ENCODE results near the gene CD3G. TPM values are rescaled to one million over a fixed set of nuclear protein-coding genes. Genes with fewer than 3 reads are reported as not detected.

The CD3G gene
- not detected for polyA plus RNA-seq (2012; ENCODE audit: insufficient read length, low read depth)

GRCh38 chr11:118343981-118344515 lies at the start of gene CD3G:
Gene CD3G (plus strand): TSS chr11:118344344. CDS start chr11:118344424, 80 bp downstream.
- TF ChIP-seq FOXP2 (optimal IDR thresholded peaks at IDR 0.05; ENCODE audit: borderline replicate concordance, extremely low read depth, extremely low read length, insufficient read depth): no peak
- TF ChIP-seq, protein P1, sequence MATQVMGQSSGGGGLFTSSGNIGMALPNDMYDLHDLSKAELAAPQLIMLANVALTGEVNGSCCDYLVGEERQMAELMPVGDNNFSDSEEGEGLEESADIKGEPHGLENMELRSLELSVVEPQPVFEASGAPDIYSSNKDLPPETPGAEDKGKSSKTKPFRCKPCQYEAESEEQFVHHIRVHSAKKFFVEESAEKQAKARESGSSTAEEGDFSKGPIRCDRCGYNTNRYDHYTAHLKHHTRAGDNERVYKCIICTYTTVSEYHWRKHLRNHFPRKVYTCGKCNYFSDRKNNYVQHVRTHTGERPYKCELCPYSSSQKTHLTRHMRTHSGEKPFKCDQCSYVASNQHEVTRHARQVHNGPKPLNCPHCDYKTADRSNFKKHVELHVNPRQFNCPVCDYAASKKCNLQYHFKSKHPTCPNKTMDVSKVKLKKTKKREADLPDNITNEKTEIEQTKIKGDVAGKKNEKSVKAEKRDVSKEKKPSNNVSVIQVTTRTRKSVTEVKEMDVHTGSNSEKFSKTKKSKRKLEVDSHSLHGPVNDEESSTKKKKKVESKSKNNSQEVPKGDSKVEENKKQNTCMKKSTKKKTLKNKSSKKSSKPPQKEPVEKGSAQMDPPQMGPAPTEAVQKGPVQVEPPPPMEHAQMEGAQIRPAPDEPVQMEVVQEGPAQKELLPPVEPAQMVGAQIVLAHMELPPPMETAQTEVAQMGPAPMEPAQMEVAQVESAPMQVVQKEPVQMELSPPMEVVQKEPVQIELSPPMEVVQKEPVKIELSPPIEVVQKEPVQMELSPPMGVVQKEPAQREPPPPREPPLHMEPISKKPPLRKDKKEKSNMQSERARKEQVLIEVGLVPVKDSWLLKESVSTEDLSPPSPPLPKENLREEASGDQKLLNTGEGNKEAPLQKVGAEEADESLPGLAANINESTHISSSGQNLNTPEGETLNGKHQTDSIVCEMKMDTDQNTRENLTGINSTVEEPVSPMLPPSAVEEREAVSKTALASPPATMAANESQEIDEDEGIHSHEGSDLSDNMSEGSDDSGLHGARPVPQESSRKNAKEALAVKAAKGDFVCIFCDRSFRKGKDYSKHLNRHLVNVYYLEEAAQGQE (IDR thresholded peaks at IDR 0.05; ENCODE audit: insufficient read depth in 1 of 2, low read depth in 2 of 2, low read length in 2 of 2): no peak
- TF ChIP-seq SIN3A (IDR thresholded peaks at IDR 0.05; ENCODE audit: borderline replicate concordance, insufficient read depth, low read length): no peak
- no peak for TF ChIP-seq TAF1 (IDR thresholded peaks at IDR 0.05; ENCODE audit: borderline replicate concordance, insufficient read depth, low read length)
- no peak for TF ChIP-seq POLR2AphosphoS5 (IDR thresholded peaks at IDR 0.05; ENCODE audit: low read depth, low read length)

DNA sequence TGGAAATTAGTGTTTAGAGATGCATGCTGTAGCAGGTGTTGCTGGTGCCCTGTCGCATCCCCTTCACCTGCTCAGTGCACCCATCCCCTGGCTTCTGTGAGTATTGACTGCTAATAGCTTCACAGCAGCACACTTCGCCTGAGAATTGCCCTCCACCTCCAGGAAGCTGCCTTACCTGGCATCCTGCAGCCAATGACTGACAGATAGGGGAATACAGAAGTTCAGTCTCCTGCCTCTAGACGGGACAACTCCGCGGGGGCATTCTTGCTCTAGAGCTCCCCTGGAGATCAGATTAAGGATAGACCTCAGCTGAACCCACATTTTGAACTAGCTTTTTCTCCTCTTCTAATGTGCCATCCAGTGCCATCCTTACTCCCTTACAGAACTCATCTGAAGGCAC lies 48.9 kb upstream of the CD3G start:
- no peak for TF ChIP-seq TAF1 (IDR thresholded peaks at IDR 0.05; ENCODE audit: borderline replicate concordance, insufficient read depth, low read length)
- no peak for TF ChIP-seq POLR2AphosphoS5 (IDR thresholded peaks at IDR 0.05; ENCODE audit: low read depth, low read length)
- TF ChIP-seq, protein P1 (IDR thresholded peaks at IDR 0.05; ENCODE audit: insufficient read depth in 1 of 2, low read depth in 2 of 2, low read length in 2 of 2): no peak
- no peak for TF ChIP-seq SIN3A (IDR thresholded peaks at IDR 0.05; ENCODE audit: borderline replicate concordance, insufficient read depth, low read length)
- no peak for TF ChIP-seq FOXP2 (optimal IDR thresholded peaks at IDR 0.05; ENCODE audit: borderline replicate concordance, extremely low read depth, extremely low read length, insufficient read depth)

DNA sequence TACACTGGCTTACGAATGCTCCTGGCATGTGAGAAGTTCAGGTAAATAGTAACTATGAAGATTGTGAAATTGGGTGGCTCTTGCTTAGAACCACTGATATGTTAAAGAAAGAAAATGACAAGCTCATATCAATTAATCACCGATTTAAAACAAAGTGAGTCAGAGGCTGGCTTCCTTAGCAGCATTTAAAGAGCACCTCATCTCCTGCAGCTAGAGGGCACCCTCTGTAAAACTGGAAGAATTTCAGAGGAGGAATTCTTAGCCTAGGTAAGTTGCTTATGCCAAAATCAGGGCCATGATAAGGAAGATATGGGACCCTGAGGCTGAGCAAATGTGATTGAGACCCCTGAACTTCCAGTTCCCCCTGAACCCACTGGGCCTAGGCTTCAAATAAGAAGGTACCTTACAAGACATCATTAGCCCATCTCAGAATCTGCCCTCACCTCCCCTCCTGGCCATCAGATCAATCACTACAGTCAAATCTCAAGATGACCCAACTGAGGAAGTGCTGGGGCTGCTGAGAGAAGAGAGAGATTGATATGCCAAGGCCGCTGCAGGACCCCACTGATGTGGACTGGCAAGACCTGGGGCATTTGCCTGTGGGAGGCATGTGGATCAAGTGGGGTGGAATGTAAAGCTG lies 48.2 kb upstream of the CD3G start:
- TF ChIP-seq FOXP2 (optimal IDR thresholded peaks at IDR 0.05; ENCODE audit: borderline replicate concordance, extremely low read depth, extremely low read length, insufficient read depth) (no peak), SIN3A (IDR thresholded peaks at IDR 0.05; ENCODE audit: borderline replicate concordance, insufficient read depth, low read length) (no peak), TAF1 (IDR thresholded peaks at IDR 0.05; ENCODE audit: borderline replicate concordance, insufficient read depth, low read length) (no peak), POLR2AphosphoS5 (IDR thresholded peaks at IDR 0.05; ENCODE audit: low read depth, low read length) (no peak)
- TF ChIP-seq, protein P1 (IDR thresholded peaks at IDR 0.05; ENCODE audit: insufficient read depth in 1 of 2, low read depth in 2 of 2, low read length in 2 of 2): no peak

GRCh38 chr11:118301600-118302195 lies 42.4 kb upstream of the CD3G start:
- TF ChIP-seq TAF1 (IDR thresholded peaks at IDR 0.05; ENCODE audit: borderline replicate concordance, insufficient read depth, low read length) (no peak), POLR2AphosphoS5 (IDR thresholded peaks at IDR 0.05; ENCODE audit: low read depth, low read length) (no peak)

- TF ChIP-seq POLR2AphosphoS5 (IDR thresholded peaks at IDR 0.05; ENCODE audit: low read depth, low read length) (no peak), FOXP2 (optimal IDR thresholded peaks at IDR 0.05; ENCODE audit: borderline replicate concordance, extremely low read depth, extremely low read length, insufficient read depth) (no peak), SIN3A (IDR thresholded peaks at IDR 0.05; ENCODE audit: borderline replicate concordance, insufficient read depth, low read length) (no peak), TAF1 (IDR thresholded peaks at IDR 0.05; ENCODE audit: borderline replicate concordance, insufficient read depth, low read length) (no peak)
- TF ChIP-seq, protein P1 (IDR thresholded peaks at IDR 0.05; ENCODE audit: insufficient read depth in 1 of 2, low read depth in 2 of 2, low read length in 2 of 2): no peak
Measured at GRCh38 chr11:118304227-118304567, 39.9 kb upstream of the CD3G start.
